Endothelial cell (in vitro differentiated cells): ENCODE measurements around the gene KRT76. TPM values are rescaled to one million over a fixed set of nuclear protein-coding genes. Genes with fewer than 3 reads are reported as not detected.
"Not testable (repeated sequence)": the region's sequence is repeated elsewhere in the genome, so short reads cannot be mapped to it uniquely, and the experiment has no call there.

Source experiments
- DNase-seq: peaks from one replicate; pipeline ENCODE4 v3.0.0; 2021; ENCODE audit warnings: low spot score
- H3K27ac Mint-ChIP-seq: one replicate; pipeline ENCODE4 v1.8.0; 2021; ENCODE audit warnings: mixed read lengths, inconsistent platforms; ENCODE audit not compliant: unreplicated experiment
- H3K27me3 Mint-ChIP-seq: one replicate; pipeline ENCODE4 v1.8.0; 2021; ENCODE audit warnings: mild to moderate bottlenecking, moderate library complexity, mixed read lengths, inconsistent platforms; ENCODE audit not compliant: unreplicated experiment
- H3K36me3 Mint-ChIP-seq: one replicate; pipeline ENCODE4 v1.8.0; 2021; ENCODE audit warnings: mild to moderate bottlenecking, low read depth, mixed read lengths, inconsistent platforms; ENCODE audit not compliant: unreplicated experiment
- H3K4me1 Mint-ChIP-seq: one replicate; pipeline ENCODE4 v1.8.0; 2021; ENCODE audit warnings: mild to moderate bottlenecking, mixed read lengths, inconsistent platforms; ENCODE audit not compliant: unreplicated experiment
- H3K4me3 Mint-ChIP-seq: one replicate; pipeline ENCODE4 v1.8.0; 2021; ENCODE audit warnings: mild to moderate bottlenecking, mixed read lengths, inconsistent platforms; ENCODE audit not compliant: unreplicated experiment
- H3K9me3 Mint-ChIP-seq: one replicate; pipeline ENCODE4 v1.8.0; 2021; ENCODE audit warnings: mixed read lengths, inconsistent platforms; ENCODE audit not compliant: unreplicated experiment
- total RNA-seq: library from RNA; stranded (reverse); fragmentation: NEBNext Ultra II Directional; extraction: Animal tissue kit (Norgen Biotek cat#: 25700); gene quantifications from one replicate; pipeline ENCODE4 v1.2.1, GENCODE V29; 2021; ENCODE audit not compliant: unreplicated experiment
- TF ChIP-seq, protein P1 (sequence below): fragments of 200-600 bp; sonication (generic); IDR thresholded peaks from one replicate; pipeline ENCODE4 v1.5.0; 2021; ENCODE audit warnings: antibody characterized with exemption; ENCODE audit not compliant: unreplicated experiment

The KRT76 gene
- total RNA-seq, 1 donor from 2014 or later = not detected

- Mint-ChIP-seq H3K9me3 (no peaks in the 10 kb centered on the region), H3K4me3 (no peak overlapping the region), H3K36me3 (no peaks in the 10 kb centered on the region), H3K27ac (no peak overlapping the region), H3K27me3 (peaks cover 2% of the 10 kb centered on the region), H3K4me1 (no peaks in the 10 kb centered on the region)
- TF ChIP-seq, protein P1, sequence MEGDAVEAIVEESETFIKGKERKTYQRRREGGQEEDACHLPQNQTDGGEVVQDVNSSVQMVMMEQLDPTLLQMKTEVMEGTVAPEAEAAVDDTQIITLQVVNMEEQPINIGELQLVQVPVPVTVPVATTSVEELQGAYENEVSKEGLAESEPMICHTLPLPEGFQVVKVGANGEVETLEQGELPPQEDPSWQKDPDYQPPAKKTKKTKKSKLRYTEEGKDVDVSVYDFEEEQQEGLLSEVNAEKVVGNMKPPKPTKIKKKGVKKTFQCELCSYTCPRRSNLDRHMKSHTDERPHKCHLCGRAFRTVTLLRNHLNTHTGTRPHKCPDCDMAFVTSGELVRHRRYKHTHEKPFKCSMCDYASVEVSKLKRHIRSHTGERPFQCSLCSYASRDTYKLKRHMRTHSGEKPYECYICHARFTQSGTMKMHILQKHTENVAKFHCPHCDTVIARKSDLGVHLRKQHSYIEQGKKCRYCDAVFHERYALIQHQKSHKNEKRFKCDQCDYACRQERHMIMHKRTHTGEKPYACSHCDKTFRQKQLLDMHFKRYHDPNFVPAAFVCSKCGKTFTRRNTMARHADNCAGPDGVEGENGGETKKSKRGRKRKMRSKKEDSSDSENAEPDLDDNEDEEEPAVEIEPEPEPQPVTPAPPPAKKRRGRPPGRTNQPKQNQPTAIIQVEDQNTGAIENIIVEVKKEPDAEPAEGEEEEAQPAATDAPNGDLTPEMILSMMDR = no peak
- no peak for DNase-seq
Observed at GRCh38 chr12:52797529-52797894, 20.4 kb upstream of the KRT76 start.

DNA sequence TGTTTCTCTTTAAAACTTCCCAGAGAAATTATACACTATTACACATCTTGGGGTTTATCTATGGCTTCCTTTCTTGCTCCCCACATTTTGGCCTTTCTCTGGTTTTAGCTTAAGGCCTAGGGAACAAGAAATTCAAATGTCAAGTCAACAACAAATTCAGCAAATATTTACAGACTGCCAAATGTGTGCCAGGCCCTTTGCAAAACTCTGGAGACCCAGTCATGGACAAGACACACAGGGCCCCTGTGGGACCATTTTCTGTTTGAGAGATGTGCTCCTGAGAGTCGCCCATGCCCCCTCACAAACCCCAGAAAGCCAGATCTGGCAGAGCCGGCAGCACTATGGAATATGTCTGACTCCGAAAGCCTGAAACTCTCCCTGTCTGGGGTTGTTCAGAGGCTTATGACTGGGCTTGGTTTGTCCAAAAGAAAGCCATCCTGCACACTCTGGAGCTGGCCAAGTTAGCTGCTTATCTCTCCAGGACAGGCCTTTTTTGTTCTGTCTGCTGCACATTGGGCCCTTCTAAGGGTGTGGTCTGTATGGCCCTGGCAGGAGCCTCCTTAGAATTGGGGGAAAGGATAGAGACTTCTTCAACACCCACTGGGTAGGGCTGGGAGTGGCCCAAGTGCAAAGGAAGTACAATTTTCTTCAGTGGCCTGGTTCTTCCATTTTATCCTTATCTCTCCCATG is 19.8 kb upstream of the KRT76 start:
- Mint-ChIP-seq H3K27ac (no peak overlapping the region), H3K4me1 (no peaks in the 10 kb centered on the region), H3K27me3 (peaks cover 2% of the 10 kb centered on the region), H3K9me3 (no peaks in the 10 kb centered on the region), H3K4me3 (no peak overlapping the region), H3K36me3 (no peaks in the 10 kb centered on the region)
- no peak for DNase-seq
- TF ChIP-seq, protein P1 = no peak

DNA sequence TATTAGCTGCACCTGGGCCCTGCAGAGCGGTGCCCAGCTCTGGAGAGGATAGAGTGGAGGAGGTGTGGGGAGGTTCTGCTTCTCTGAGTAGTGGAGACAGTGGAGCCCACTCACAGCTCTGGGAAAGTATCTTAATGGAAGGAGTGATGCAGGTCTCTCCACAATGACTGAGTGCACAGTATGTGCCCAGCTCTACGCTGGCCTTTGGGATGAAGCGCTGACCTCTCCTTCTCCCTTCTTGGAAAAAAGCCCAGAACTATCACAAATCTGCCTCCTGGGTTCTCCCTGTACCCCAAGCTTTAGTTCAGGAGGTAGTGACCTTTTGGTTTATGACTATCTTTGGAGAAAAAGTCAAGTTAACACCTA is 19.3 kb upstream of the KRT76 start:
- TF ChIP-seq, protein P1 = no peak
- Mint-ChIP-seq H3K27me3 (peaks cover 2% of the 10 kb centered on the region), H3K4me1 (no peaks in the 10 kb centered on the region), H3K4me3 (no peak overlapping the region), H3K27ac (no peak overlapping the region), H3K9me3 (no peaks in the 10 kb centered on the region), H3K36me3 (no peaks in the 10 kb centered on the region)
- DNase-seq = no peak

DNA sequence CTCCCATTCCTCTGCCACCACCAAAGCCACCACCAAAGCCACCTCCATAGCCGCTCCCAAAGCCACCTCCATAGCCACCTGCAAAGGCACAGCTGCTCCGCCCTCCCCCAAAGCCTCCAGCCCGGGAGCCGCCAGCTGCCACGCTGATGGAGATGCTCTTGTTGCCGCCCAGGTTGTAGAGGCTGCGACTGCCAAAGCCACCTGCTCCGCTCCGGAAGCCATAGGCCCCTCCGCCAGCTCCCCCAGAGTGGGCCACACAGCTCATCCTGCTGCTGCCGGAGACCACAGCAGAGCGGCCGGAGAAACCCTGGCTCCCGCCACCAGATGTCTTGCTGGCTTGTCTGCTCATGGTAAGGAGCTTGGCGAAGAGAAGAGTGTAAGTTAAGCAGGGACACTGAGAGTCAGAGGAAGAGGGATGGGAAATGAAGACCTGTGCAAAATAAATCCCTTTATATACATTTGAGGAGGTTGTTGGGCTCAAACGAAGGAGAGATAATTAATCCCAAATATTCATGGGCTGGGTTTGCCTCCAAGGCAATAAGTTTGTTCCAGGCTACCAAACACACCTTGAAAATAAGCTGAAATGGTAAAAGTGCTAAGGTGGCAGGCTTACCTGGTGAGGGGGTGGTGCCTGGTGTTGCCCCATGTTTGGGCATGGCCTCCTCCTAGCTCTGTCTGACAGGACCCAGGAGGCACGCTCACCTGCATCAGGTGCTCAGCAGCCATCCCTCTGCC is 18.7 kb upstream of the KRT76 start, which contains the start of gene KRT3:
KRT3 (minus strand) TSS at position 424 of the 735 bp plus-strand sequence; CDS start at position 349, 75 bp downstream.
- H3K4me3 Mint-ChIP-seq = no peak within 1 kb of the TSS
- no peaks in the 10 kb centered on the region for H3K36me3 Mint-ChIP-seq
- no peak for DNase-seq
- no peaks in the 10 kb centered on the region for H3K9me3 Mint-ChIP-seq
- H3K27ac Mint-ChIP-seq = no peak within 1 kb of the TSS
- TF ChIP-seq, protein P1 = no peak
- peaks cover 2% of the 10 kb centered on the region for H3K27me3 Mint-ChIP-seq
- H3K4me1 Mint-ChIP-seq = no peaks in the 10 kb centered on the region

DNA sequence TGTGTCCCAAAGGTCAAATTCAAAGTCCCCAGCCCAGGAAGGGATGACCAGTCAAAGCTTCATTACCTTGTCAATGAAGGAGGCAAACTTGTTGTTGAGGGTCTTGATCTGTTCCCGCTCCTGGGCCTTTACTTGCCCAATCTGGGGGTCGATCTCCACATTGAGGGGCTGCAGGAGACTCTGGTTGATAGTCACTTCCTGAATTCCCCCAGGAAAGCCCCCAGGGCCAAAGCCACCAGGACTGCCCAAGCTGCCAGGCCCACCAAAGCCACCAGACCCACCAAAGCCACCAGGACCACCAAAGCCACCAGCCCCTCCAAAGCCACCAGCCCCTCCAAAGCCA is 18.2 kb upstream of the KRT76 start:
- not testable (repeated sequence) for H3K27me3 Mint-ChIP-seq

More for the DNA sequence above, 18.2 kb upstream of the KRT76 start:
- not testable (repeated sequence) for H3K4me1 Mint-ChIP-seq, H3K36me3 Mint-ChIP-seq, DNase-seq, H3K27ac Mint-ChIP-seq, H3K4me3 Mint-ChIP-seq, H3K9me3 Mint-ChIP-seq
